H1 (cell line): ENCODE results near the gene DLX2. TPM values are rescaled to one million over a fixed set of nuclear protein-coding genes. Genes with fewer than 3 reads are reported as not detected.

Experiments used
- CTCF ChIA-PET: fragments of 300-600 bp; sonication (Branson Sonifier 250); formaldehyde crosslinking; loops from one replicate; lab custom pipeline; 2021; ENCODE audit not compliant: partially characterized antibody; lab: Charles Lee
- POLR2A ChIA-PET: fragments of 300-600 bp; sonication (Branson Sonifier 250); formaldehyde crosslinking; loops from one replicate; lab custom pipeline; 2021; ENCODE audit warnings: inconsistent platforms; ENCODE audit not compliant: partially characterized antibody; lab: Charles Lee
- DNase-seq, 2 experiments: peaks; one replicate each; pipeline versions ENCODE4 v3.0.0 to v3.0.0-alpha.2; 2010 to 2022; ENCODE audit warnings: low spot score in 2 of 2, low read depth in 1 of 2, mixed read lengths in 1 of 2
- FAIRE-seq: peaks from 2 replicates; lab custom pipeline; 2011; peaks lifted over from hg19 to GRCh38; lab: Jason Lieb, UNC
- H2AFZ ChIP-seq: 2 replicates; pipeline ENCODE4 v1.8.1; 2012; ENCODE audit warnings: low read length, inconsistent platforms
- H2AK5ac ChIP-seq: 2 replicates; pipeline ENCODE4 v1.6.1; 2013; ENCODE audit warnings: low read depth, low read length
- H2BK120ac ChIP-seq: replicated peaks from 2 replicates; pipeline ENCODE3; 2013; ENCODE audit warnings: low read depth, low read length, inconsistent platforms
- H2BK12ac ChIP-seq: 2 replicates; pipeline ENCODE4 v1.6.1; 2013; ENCODE audit warnings: low read depth, low read length
- H2BK15ac ChIP-seq: 2 replicates; pipeline ENCODE4 v1.6.1; 2013; ENCODE audit warnings: low read length
- H2BK20ac ChIP-seq: 2 replicates; pipeline ENCODE4 v1.6.1; 2013; ENCODE audit warnings: low read length
- H2BK5ac ChIP-seq: 2 replicates; pipeline ENCODE4 v1.6.1; 2013; ENCODE audit warnings: low read depth, low read length
- H3K14ac ChIP-seq: 2 replicates; pipeline ENCODE4 v1.6.1; 2013; ENCODE audit warnings: inconsistent platforms; ENCODE audit not compliant: insufficient read length
- H3K18ac ChIP-seq: 2 replicates; pipeline ENCODE4 v1.6.1; 2013; ENCODE audit warnings: low read length; ENCODE audit errors: extremely low read depth
- H3K23ac ChIP-seq: 2 replicates; pipeline ENCODE4 v1.6.1; 2013; ENCODE audit warnings: inconsistent platforms; ENCODE audit not compliant: insufficient read length
- H3K23me2 ChIP-seq: 2 replicates; pipeline ENCODE4 v1.6.1; 2013; ENCODE audit warnings: low read depth, low read length
- H3K27ac ChIP-seq: 2 replicates; pipeline ENCODE4 v1.6.1; 2011; ENCODE audit warnings: low read depth, low read length, inconsistent platforms
- H3K27me3 ChIP-seq, 4 experiments: replicated peaks in 1 of 4; 1 replicate in 1 of 4; 2 replicates in 3 of 4; pipeline versions ENCODE4 v1.6.1 to v1.8.1; 2011 to 2013; ENCODE audit warnings: low read length in 3 of 4, mild to moderate bottlenecking in 3 of 4, inconsistent platforms in 2 of 4, mixed read lengths in 2 of 4, moderate library complexity in 1 of 4; ENCODE audit not compliant: control insufficient read depth in 3 of 4, insufficient read depth in 3 of 4; ENCODE audit errors: extremely low read depth in 1 of 4
- H3K36me3 ChIP-seq, 4 experiments: 2 replicates each; pipeline versions ENCODE4 v1.6.1 to v1.8.1; 2011 to 2013; ENCODE audit warnings: mild to moderate bottlenecking in 4 of 4, low read length in 3 of 4, moderate library complexity in 2 of 4, control low read depth in 1 of 4, inconsistent platforms in 1 of 4; ENCODE audit not compliant: insufficient read depth in 4 of 4, control insufficient read depth in 2 of 4
- H3K4ac ChIP-seq: replicated peaks from 2 replicates; pipeline ENCODE3; 2013; ENCODE audit warnings: low read length, low read depth, mixed read lengths, inconsistent platforms; ENCODE audit not compliant: insufficient read length
- H3K4me1 ChIP-seq, 4 experiments: replicated peaks in 1 of 4; 1 replicate in 1 of 4; 2 replicates in 3 of 4; pipeline versions ENCODE4 v1.6.1 to v1.8.1; 2011 to 2013; ENCODE audit warnings: low read length in 3 of 4, inconsistent platforms in 2 of 4, mixed read lengths in 1 of 4; ENCODE audit not compliant: insufficient read depth in 4 of 4, control insufficient read depth in 3 of 4
- H3K4me2 ChIP-seq, 2 experiments: 2 replicates each; pipeline versions ENCODE4 v1.6.1 to v1.8.1; 2011 to 2013; ENCODE audit warnings: low read depth in 2 of 2, low read length in 2 of 2, control low read depth in 1 of 2, inconsistent platforms in 1 of 2, mild to moderate bottlenecking in 1 of 2; ENCODE audit not compliant: insufficient read depth in 1 of 2
- H3K4me3 ChIP-seq, 4 experiments: fragments of 200-600, 300-600 bp in 1 of 4; sonication (generic), shearing (Covaris generic), sonication (Bioruptor Twin) in 1 of 4; 2 replicates each; pipeline versions ENCODE4 v1.5.1 to v1.8.1; 2011 to 2016; ENCODE audit warnings: low read length in 4 of 4, low read depth in 3 of 4, control low read depth in 2 of 4, inconsistent platforms in 2 of 4, mild to moderate bottlenecking in 2 of 4, mixed read lengths in 1 of 4, moderate library complexity in 1 of 4; ENCODE audit not compliant: insufficient read depth in 2 of 4; ENCODE audit errors: extremely low read depth in 1 of 4
- H3K56ac ChIP-seq: replicated peaks from 2 replicates; pipeline ENCODE3; 2013; ENCODE audit warnings: low read depth, mild to moderate bottlenecking, mixed read lengths, low read length, inconsistent platforms; ENCODE audit not compliant: insufficient read length
- H3K79me1 ChIP-seq: 2 replicates; pipeline ENCODE4 v1.6.1; 2013; ENCODE audit warnings: low read depth, low read length, control low read depth
- H3K79me2 ChIP-seq, 2 experiments: 2 replicates each; pipeline versions ENCODE4 v1.6.1 to v1.8.1; 2012 to 2013; ENCODE audit warnings: low read length in 2 of 2, mild to moderate bottlenecking in 2 of 2, inconsistent platforms in 1 of 2; ENCODE audit not compliant: insufficient read depth in 2 of 2, control insufficient read depth in 1 of 2
- H3K9ac ChIP-seq, 4 experiments: replicated peaks in 1 of 4; 1 replicate in 1 of 4; 2 replicates in 3 of 4; pipeline versions ENCODE4 v1.6.1 to v1.8.1; 2011 to 2013; ENCODE audit warnings: low read depth in 3 of 4, low read length in 3 of 4, control low read depth in 2 of 4, mild to moderate bottlenecking in 2 of 4, moderate library complexity in 2 of 4, inconsistent platforms in 1 of 4; ENCODE audit errors: extremely low read depth in 1 of 4
- H3K9me3 ChIP-seq, 2 experiments: 2 replicates each; pipeline versions ENCODE4 v1.6.1 to v1.8.1; 2012 to 2013; ENCODE audit warnings: mild to moderate bottlenecking in 2 of 2, moderate library complexity in 2 of 2, control low read depth in 1 of 2, inconsistent platforms in 1 of 2, low read depth in 1 of 2, low read length in 1 of 2, mixed read lengths in 1 of 2; ENCODE audit not compliant: insufficient read depth in 2 of 2
- H4K20me1 ChIP-seq, 2 experiments: replicated peaks in 1 of 2; 2 replicates each; pipeline versions ENCODE3 to v1.8.1; 2011 to 2013; ENCODE audit warnings: inconsistent platforms in 2 of 2, low read length in 2 of 2, mild to moderate bottlenecking in 1 of 2; ENCODE audit not compliant: insufficient read depth in 2 of 2, control insufficient read depth in 1 of 2
- H4K5ac ChIP-seq: 2 replicates; pipeline ENCODE4 v1.6.1; 2013; ENCODE audit warnings: low read length, low read depth, mixed read lengths, inconsistent platforms; ENCODE audit not compliant: insufficient read length
- H4K8ac ChIP-seq: 2 replicates; pipeline ENCODE4 v1.8.0; 2013; ENCODE audit warnings: mild to moderate bottlenecking, moderate library complexity, low read length, inconsistent platforms; ENCODE audit not compliant: insufficient read depth; ENCODE audit errors: extremely low read depth
- H4K91ac ChIP-seq: replicated peaks from 2 replicates; pipeline ENCODE3; 2013; ENCODE audit warnings: low read length, mixed read lengths, inconsistent platforms; ENCODE audit not compliant: insufficient read length
- E2F6 ChIP-seq: IDR thresholded peaks from 2 replicates; pipeline ENCODE4 v1.6.1; 2012; ENCODE audit warnings: inconsistent platforms
- JUND ChIP-seq: IDR thresholded peaks from 2 replicates; pipeline ENCODE4 v1.6.1; 2011; ENCODE audit warnings: mild to moderate bottlenecking, improper control_type of control experiment, low read length
- KDM1A ChIP-seq: fragments of 200-600, 300-600 bp; sonication (generic); IDR thresholded peaks from 2 replicates; pipeline ENCODE4 v1.7.1; 2016; ENCODE audit warnings: mild to moderate bottlenecking, low read length, borderline replicate concordance
- RXRA ChIP-seq: IDR thresholded peaks from 2 replicates; pipeline ENCODE4 v1.6.1; 2011; ENCODE audit warnings: low read depth, mild to moderate bottlenecking, low read length, moderate library complexity; ENCODE audit not compliant: insufficient read depth
- SIX5 ChIP-seq: IDR thresholded peaks from 2 replicates; pipeline ENCODE4 v1.6.1; 2011; ENCODE audit warnings: mild to moderate bottlenecking, low read depth, low read length
- TAF7 ChIP-seq: optimal IDR thresholded peaks from 2 replicates; pipeline ENCODE3; 2011; ENCODE audit warnings: low read depth, mild to moderate bottlenecking, inconsistent platforms, low read length, moderate library complexity, borderline replicate concordance
- TBP ChIP-seq: IDR thresholded peaks from 2 replicates; pipeline ENCODE4 v1.6.1; 2011; ENCODE audit warnings: low read depth, low read length, improper control_type of control experiment
- TCF12 ChIP-seq: IDR thresholded peaks from 2 replicates; pipeline ENCODE4 v1.6.1; 2011; ENCODE audit warnings: low read depth, mild to moderate bottlenecking, low read length
- USF2 ChIP-seq: IDR thresholded peaks from 2 replicates; pipeline ENCODE4 v1.6.1; 2011; ENCODE audit warnings: low read length, improper control_type of control experiment
- WGBS, 2 experiments: shearing (Covaris generic) in 1 of 2; methylation state at CpG; one replicate each; pipeline versions ENCODE4 v1.1.6 to v1.1.7; 2013 to 2015; ENCODE audit warnings: low lambda C conversion rate in 2 of 2, mixed read lengths in 2 of 2, inconsistent platforms in 1 of 2, low coverage in 1 of 2, missing lambda C conversion rate in 1 of 2; ENCODE audit not compliant: insufficient replicate concordance in 2 of 2, insufficient coverage in 1 of 2, insufficient read length in 1 of 2; ENCODE audit errors: extremely low coverage in 1 of 2, missing lambda C conversion rate in 1 of 2; 5-methylcytosine and 5-hydroxymethylcytosine counted together
- polyA plus RNA-seq, 7 experiments: library from polyadenylated mRNA; depleted of rRNA in 3 of 7; stranded (reverse) in 5 of 7; unstranded in 2 of 7; fragments of >200 nt in 5 of 7; fragments of 200-250 nt in 2 of 7; gene quantifications; 1 replicate in 5 of 7; 2 replicates in 1 of 7; 4 replicates in 1 of 7; pipeline versions ENCODE4 v1.2.1 to v1.2.3, GENCODE V29; 2011 to 2013; ENCODE audit warnings: missing spikeins in 2 of 7, mixed read lengths in 2 of 7
- total RNA-seq: library from RNA; stranded (reverse); fragmentation: NEBNext Ultra II Directional; extraction: Animal tissue kit (Norgen Biotek cat#: 25700); gene quantifications from 2 replicates; pipeline ENCODE4 v1.2.1, GENCODE V29; 2021

Gene DLX2
- total and polyA plus RNA-seq, 2 of the 8 experiments (the other 6 are each of a cell fraction or from before 2014, with no cell fraction given): 0.45 TPM; not detected in 1

GRCh38 chr2:172107690-172108586 is 5.2 kb upstream of the DLX2 start:
- no peak overlapping the region for H2BK12ac ChIP-seq
- no peak for TF ChIP-seq USF2
- TF ChIP-seq SIX5: no peak
- TF ChIP-seq TBP: no peak
- no peak for TF ChIP-seq TAF7
- peak; percentile 96 for TF ChIP-seq E2F6
- no peak for TF ChIP-seq TCF12
- no peak for TF ChIP-seq RXRA
- no peak for TF ChIP-seq KDM1A
- TF ChIP-seq JUND: no peak

More at GRCh38 chr2:172107690-172108586, 5.2 kb upstream of the DLX2 start:
- no peak overlapping the region for H2BK120ac ChIP-seq
- H3K27ac ChIP-seq: no peak overlapping the region
- H3K4ac ChIP-seq: no peak overlapping the region
- no peak overlapping the region for H3K56ac ChIP-seq
- H4K91ac ChIP-seq: no peak overlapping the region
- ChIA-PET POLR2A (interaction anchor here (0.6 to 16.0 kb wide), 4 partner anchors 12 to 1138 kb away, joined by 3 to 184 read pairs (median 6); partner anchors contain the start of gene DLX1), CTCF (interaction anchor here (0.8 to 11.7 kb wide), 15 partner anchors 9 to 576 kb away, joined by 3 to 198 read pairs (median 6); partner anchors contain the start of gene DLX1)
- peaks cover 62 to 90% (median 81%) of the 10 kb centered on the region in 4 experiments for H3K27me3 ChIP-seq
- H3K23ac ChIP-seq: no peak overlapping the region
- DNase-seq: peak in 1 of 2 experiments; percentile 74
- WGBS, 2 experiments: 15% methylated on average over 44 of the region's 51 CpGs; no CpG with 5 or more reads in 1 of the 2 experiments
- no peak overlapping the region for H3K14ac ChIP-seq
- peak overlapping the region; percentile 26; the same call in 1 of the 2 replicates for H2AK5ac ChIP-seq
- H2BK15ac ChIP-seq: no peak overlapping the region
- H2BK20ac ChIP-seq: no peak overlapping the region
- H3K18ac ChIP-seq: no peak overlapping the region; the same call in 1 of the 2 replicates
- no peak for FAIRE-seq
- H4K20me1 ChIP-seq: peaks cover 4 to 7% of the 10 kb centered on the region in 2 experiments
- H3K79me2 ChIP-seq: no peaks in the 10 kb centered on the region
- peak overlapping the region; percentile 53 to 65 for H3K4me2 ChIP-seq
- no peaks in the 10 kb centered on the region for H3K9me3 ChIP-seq
- H3K23me2 ChIP-seq: peaks cover 10% of the 10 kb centered on the region; the same call in 1 of the 2 replicates
- H4K8ac ChIP-seq: 0 out of 2 replicates have a peak overlapping the region, but pooled peaks have one; percentile 45
- peak overlapping the region in 2 of 4 experiments; percentile 14 to 30; a peak in 4 of 8 replicates for H3K4me3 ChIP-seq
- H4K5ac ChIP-seq: no peak overlapping the region
- H3K4me1 ChIP-seq: peaks cover 4 to 25% (median 14%) of the 10 kb centered on the region in 4 experiments; a peak in 6 of 7 replicates
- no peak overlapping the region for H2BK5ac ChIP-seq
- H3K9ac ChIP-seq: no peak overlapping the region
- no peak overlapping the region for H2AFZ ChIP-seq
- no peaks in the 10 kb centered on the region for H3K36me3 ChIP-seq
- H3K79me1 ChIP-seq: no peaks in the 10 kb centered on the region
